Uterus (tissue), 4 donors: ENCODE data around the gene HCN2. TPM values are rescaled to one million over a fixed set of nuclear protein-coding genes. Genes with fewer than 3 reads are reported as not detected.

ENCODE experiments used
- DNase-seq, 2 donors: peaks; one replicate each; pipeline ENCODE4 v3.0.0-alpha.2; 2019 to 2020
- H3K27ac ChIP-seq, 2 donors: fragments of 200-600 bp; sonication (generic); 1 replicate in 1 of 2; 2 replicates in 1 of 2; pipeline ENCODE4 v1.5.1; 2016 to 2018
- H3K27me3 ChIP-seq, 2 donors: fragments of 200-600 bp; sonication (generic); one replicate each; pipeline ENCODE4 v1.5.1; 2018 to 2019; ENCODE audit warnings: control low read depth in 1 of 2
- H3K36me3 ChIP-seq, 2 donors: fragments of 200-600 bp; sonication (generic); one replicate each; pipeline ENCODE4 v1.5.1; 2019; ENCODE audit warnings: control low read depth in 1 of 2
- H3K4me1 ChIP-seq, 2 donors: fragments of 200-600 bp; sonication (generic); one replicate each; pipeline ENCODE4 v1.5.1; 2018 to 2019; ENCODE audit warnings: control low read depth in 1 of 2
- H3K4me3 ChIP-seq, 2 donors: fragments of 200-600 bp; sonication (generic); 1 replicate in 1 of 2; 2 replicates in 1 of 2; pipeline ENCODE4 v1.5.1; 2018 to 2019; ENCODE audit warnings: mild to moderate bottlenecking in 1 of 2
- H3K9me3 ChIP-seq, 2 donors: fragments of 200-600 bp; sonication (generic); one replicate each; pipeline ENCODE4 v1.5.1; 2019; ENCODE audit warnings: control low read depth in 1 of 2
- CTCF ChIP-seq, 4 experiments: fragments of 200-600 bp in 2 of 4; fragments of 450-650 bp in 2 of 4; sonication (generic) in 2 of 4; IDR thresholded peaks; one replicate each; pipeline ENCODE4 v1.5.1; 2016 to 2019; ENCODE audit warnings: antibody characterized with exemption in 4 of 4, mild to moderate bottlenecking in 2 of 4, moderate library complexity in 1 of 4
- POLR2A ChIP-seq, 2 donors: fragments of 450-650 bp; IDR thresholded peaks; one replicate each; pipeline ENCODE4 v1.6.1; 2016; ENCODE audit warnings: antibody characterized with exemption in 2 of 2, mild to moderate bottlenecking in 1 of 2, moderate library complexity in 1 of 2
- intact Hi-C: fragments of 100-400 bp; cut with DNase I; formaldehyde crosslinking; loops from one replicate; pipeline ENCODE4 v1.15.1; 2023; ENCODE audit warnings: low total_unique reads
- total RNA-seq, 4 donors: library from RNA; depleted of rRNA in 3 of 4; stranded (reverse); fragments of >200 nt in 3 of 4; gene quantifications; one replicate each; pipeline versions ENCODE4 v1.1.0 to v1.2.4, GENCODE V29; 2014 to 2023
- donor health status: DM: yes; HTN: yes; CAD: no.

The HCN2 gene
- total RNA-seq, 4 donors from 2014 or later = 0.83 TPM; not detected in 3

GRCh38 chr19:651114-651818 lies 61.6 kb downstream of the HCN2 start:
- Histone ChIP-seq H3K4me1 (no peaks in the 10 kb centered on the region), H3K27ac (no peak overlapping the region), H3K36me3 (no peaks in the 10 kb centered on the region), H3K9me3 (no peaks in the 10 kb centered on the region), H3K27me3 (no peaks in the 10 kb centered on the region), H3K4me3 (no peak overlapping the region)
- intact Hi-C loops = no loop called here
- TF ChIP-seq POLR2A (IDR thresholded peaks at IDR 0.05) (no peak), CTCF (IDR thresholded peaks at IDR 0.05) (no peak)
- DNase-seq = no peak

- Histone ChIP-seq H3K27ac (no peak overlapping the region), H3K36me3 (no peaks in the 10 kb centered on the region), H3K9me3 (no peaks in the 10 kb centered on the region), H3K4me1 (peaks cover 0 to 7% of the 10 kb centered on the region in 2 donors), H3K4me3 (no peak overlapping the region), H3K27me3 (no peaks in the 10 kb centered on the region)
- TF ChIP-seq POLR2A (IDR thresholded peaks at IDR 0.05) (no peak), CTCF (IDR thresholded peaks at IDR 0.05) (no peak)
- DNase-seq = no peak
- intact Hi-C loops = no loop called here
These were observed 62.3 kb downstream of the HCN2 start for GRCh38 chr19:651991-652390.

- Histone ChIP-seq H3K27ac (no peak overlapping the region), H3K4me3 (no peak overlapping the region), H3K4me1 (peaks cover 0 to 13% of the 10 kb centered on the region in 2 donors), H3K9me3 (no peaks in the 10 kb centered on the region), H3K36me3 (no peaks in the 10 kb centered on the region), H3K27me3 (no peaks in the 10 kb centered on the region)
- intact Hi-C loops = no loop called here
- no peak for DNase-seq
- TF ChIP-seq POLR2A (IDR thresholded peaks at IDR 0.05) = no peak
- TF ChIP-seq CTCF (IDR thresholded peaks at IDR 0.05) = no peak
These were observed 63.0 kb downstream of the HCN2 start for GRCh38 chr19:652467-653389.

DNA sequence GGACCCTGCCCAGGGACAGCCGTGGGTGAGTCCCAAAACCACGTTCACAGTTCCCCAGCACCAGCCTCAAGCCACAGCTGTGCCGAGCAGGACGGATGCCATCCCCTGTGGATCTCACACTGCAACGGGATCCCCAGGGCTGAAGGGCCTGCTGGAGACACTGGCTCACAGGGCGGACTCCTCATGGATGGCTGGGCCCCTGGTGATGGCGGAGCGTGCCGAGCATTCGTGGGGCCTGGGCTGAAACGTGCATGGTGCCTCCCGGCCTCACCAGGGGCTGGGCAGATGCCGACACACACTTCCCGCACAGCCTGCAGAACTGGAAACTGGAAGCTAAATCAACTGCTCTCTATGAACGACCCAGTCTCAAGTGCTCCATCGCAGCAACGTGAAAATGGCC lies 63.7 kb downstream of the HCN2 start:
- H3K27ac ChIP-seq = no peak overlapping the region
- H3K4me1 ChIP-seq = peaks cover 0 to 13% of the 10 kb centered on the region in 2 donors
- intact Hi-C loops = no loop called here
- H3K4me3 ChIP-seq = no peak overlapping the region
- no peak for DNase-seq
- no peaks in the 10 kb centered on the region for H3K9me3 ChIP-seq
- no peaks in the 10 kb centered on the region for H3K36me3 ChIP-seq
- TF ChIP-seq CTCF (IDR thresholded peaks at IDR 0.05) (no peak), POLR2A (IDR thresholded peaks at IDR 0.05) (no peak)
- no peaks in the 10 kb centered on the region for H3K27me3 ChIP-seq

DNA sequence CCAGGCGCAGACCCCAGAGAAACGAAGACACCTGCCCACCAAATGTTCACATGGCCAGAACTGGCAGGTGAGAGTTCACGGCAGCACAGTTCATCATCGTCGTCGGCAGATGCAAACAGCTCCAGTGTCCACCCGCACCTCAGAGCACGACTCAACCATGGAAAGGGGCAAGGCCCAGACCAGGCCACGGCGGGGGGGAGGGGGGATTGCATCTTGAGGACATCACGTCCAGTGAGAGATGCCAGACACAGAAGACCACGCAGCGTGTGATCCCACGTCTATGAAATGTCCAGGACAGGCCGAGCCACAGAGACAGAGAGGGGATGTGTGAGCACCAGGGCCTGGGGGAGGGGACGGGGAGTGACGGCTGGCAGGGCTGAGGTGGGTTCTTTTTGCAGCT lies 66.0 kb downstream of the HCN2 start:
- no peak for DNase-seq
- H3K27me3 ChIP-seq = no peaks in the 10 kb centered on the region
- TF ChIP-seq POLR2A (IDR thresholded peaks at IDR 0.05) (no peak), CTCF (IDR thresholded peaks at IDR 0.05) (no peak)
- no peak overlapping the region for H3K4me3 ChIP-seq
- no peaks in the 10 kb centered on the region for H3K36me3 ChIP-seq
- no peaks in the 10 kb centered on the region for H3K9me3 ChIP-seq
- H3K4me1 ChIP-seq = peaks cover 0 to 30% of the 10 kb centered on the region in 2 donors
- intact Hi-C loops = no loop called here
- no peak overlapping the region for H3K27ac ChIP-seq
